ENCODE measurements around the gene CAMSAP1. TPM values are rescaled to one million over a fixed set of nuclear protein-coding genes. Genes with fewer than 3 reads are reported as not detected.

CAMSAP1 gene
- total and polyA plus RNA-seq, 10 of the 15 experiments (the other 5 are each of a cell fraction or from before 2014, with no cell fraction given): 1.4 to 24.7 (median 8.0) TPM

DNA sequence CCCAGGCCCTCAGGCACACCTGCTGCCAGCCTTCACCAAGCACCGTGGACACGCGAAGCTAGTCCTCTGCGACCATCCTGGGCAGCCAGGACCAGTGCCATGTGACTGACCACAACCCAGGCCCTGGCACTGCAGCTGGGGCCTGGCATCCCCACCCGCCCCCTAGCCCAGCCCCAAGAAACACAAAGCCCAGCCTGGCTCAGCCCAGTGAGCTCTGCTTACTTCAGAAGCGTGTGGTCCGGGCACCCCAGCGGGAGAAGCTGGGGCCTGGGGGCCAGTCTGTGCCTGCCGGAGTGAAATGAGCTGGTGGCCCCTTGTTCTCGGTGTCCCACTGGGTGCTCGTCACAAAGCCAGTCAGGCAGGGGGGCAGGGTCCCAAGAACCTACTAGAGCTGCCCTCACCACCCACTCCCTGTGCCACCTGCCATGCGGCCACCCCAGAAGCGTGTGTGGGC, 117.5 kb downstream of the CAMSAP1 start:
- no peak overlapping the region for H3K9ac ChIP-seq (ENCODE audit: control insufficient read depth, insufficient read depth, low read length)
- no peak overlapping the region for H3K27ac ChIP-seq (ENCODE audit: control insufficient read depth, insufficient read depth)
- H4K20me1 ChIP-seq (ENCODE audit: control insufficient read depth, insufficient read depth): no peaks in the 10 kb centered on the region
- H3K4me2 ChIP-seq (ENCODE audit: control insufficient read depth, insufficient read depth): no peak overlapping the region
- no peak overlapping the region for H2AFZ ChIP-seq (ENCODE audit: control insufficient read depth, low read depth, low read length)
- WGBS (ENCODE audit: insufficient coverage, insufficient replicate concordance, low lambda C conversion rate, missing lambda C conversion rate): 55% methylated on average over 12 of the region's 13 CpGs
- RAD21 ChIA-PET (ENCODE audit: unreplicated experiment): no interaction called here
- no peak for FAIRE-seq
- H3K36me3 ChIP-seq (ENCODE audit: control insufficient read depth in 2 of 2, insufficient read depth in 2 of 2, low read length in 1 of 2): no peaks in the 10 kb centered on the region
- BruUV-seq (replicated peaks): no TSS peak
- H3K79me2 ChIP-seq (ENCODE audit: control insufficient read depth, insufficient read depth, low read length): no peaks in the 10 kb centered on the region
- H3K4me3 ChIP-seq: no peak overlapping the region
- SMC1A ChIA-PET (ENCODE audit: uncharacterized antibody, unreplicated experiment): no interaction called here
- ATAC-seq: no peak
- DNase-seq (ENCODE audit: low read depth, low spot score): no peak
- H3K27me3 ChIP-seq (replicated peaks in 1 of 2; ENCODE audit: control insufficient read depth in 2 of 2, insufficient read depth in 2 of 2, low read length in 1 of 2): no peaks in the 10 kb centered on the region
- H3K9me3 ChIP-seq (replicated peaks; ENCODE audit: control insufficient read depth, insufficient read depth, low read length): no peaks in the 10 kb centered on the region
- intact Hi-C loops (cut with micrococcal nuclease; ENCODE audit: unreplicated experiment) (no loop called here), in situ Hi-C loops (cut with MboI) (no loop called here)
- H3K4me1 ChIP-seq (ENCODE audit: control insufficient read depth, insufficient read depth, low read length): no peaks in the 10 kb centered on the region
- POLR2A ChIA-PET: no interaction called here
- CTCF ChIA-PET: no interaction called here
- TF ChIP-seq, protein P1, sequence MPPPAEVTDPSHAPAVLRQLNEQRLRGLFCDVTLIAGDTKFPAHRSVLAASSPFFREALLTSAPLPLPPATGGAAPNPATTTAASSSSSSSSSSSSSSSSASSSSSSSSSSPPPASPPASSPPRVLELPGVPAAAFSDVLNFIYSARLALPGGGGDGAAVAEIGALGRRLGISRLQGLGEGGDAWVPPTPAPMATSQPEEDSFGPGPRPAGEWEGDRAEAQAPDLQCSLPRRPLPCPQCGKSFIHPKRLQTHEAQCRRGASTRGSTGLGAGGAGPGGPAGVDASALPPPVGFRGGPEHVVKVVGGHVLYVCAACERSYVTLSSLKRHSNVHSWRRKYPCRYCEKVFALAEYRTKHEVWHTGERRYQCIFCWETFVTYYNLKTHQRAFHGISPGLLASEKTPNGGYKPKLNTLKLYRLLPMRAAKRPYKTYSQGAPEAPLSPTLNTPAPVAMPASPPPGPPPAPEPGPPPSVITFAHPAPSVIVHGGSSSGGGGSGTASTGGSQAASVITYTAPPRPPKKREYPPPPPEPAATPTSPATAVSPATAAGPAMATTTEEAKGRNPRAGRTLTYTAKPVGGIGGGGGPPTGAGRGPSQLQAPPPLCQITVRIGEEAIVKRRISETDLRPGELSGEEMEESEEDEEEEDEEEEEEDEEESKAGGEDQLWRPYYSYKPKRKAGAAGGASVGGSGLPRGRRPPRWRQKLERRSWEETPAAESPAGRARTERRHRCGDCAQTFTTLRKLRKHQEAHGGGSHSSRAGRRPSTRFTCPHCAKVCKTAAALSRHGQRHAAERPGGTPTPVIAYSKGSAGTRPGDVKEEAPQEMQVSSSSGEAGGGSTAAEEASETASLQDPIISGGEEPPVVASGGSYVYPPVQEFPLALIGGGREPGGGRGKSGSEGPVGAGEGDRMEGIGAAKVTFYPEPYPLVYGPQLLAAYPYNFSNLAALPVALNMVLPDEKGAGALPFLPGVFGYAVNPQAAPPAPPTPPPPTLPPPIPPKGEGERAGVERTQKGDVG (CRISPR knock-in tag; IDR thresholded peaks at IDR 0.05): no peak
- TF ChIP-seq BACH1 (IDR thresholded peaks at IDR 0.05; ENCODE audit: borderline replicate concordance): no peak
- TF ChIP-seq, protein P2, sequence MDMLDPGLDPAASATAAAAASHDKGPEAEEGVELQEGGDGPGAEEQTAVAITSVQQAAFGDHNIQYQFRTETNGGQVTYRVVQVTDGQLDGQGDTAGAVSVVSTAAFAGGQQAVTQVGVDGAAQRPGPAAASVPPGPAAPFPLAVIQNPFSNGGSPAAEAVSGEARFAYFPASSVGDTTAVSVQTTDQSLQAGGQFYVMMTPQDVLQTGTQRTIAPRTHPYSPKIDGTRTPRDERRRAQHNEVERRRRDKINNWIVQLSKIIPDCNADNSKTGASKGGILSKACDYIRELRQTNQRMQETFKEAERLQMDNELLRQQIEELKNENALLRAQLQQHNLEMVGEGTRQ (IDR thresholded peaks at IDR 0.05; ENCODE audit: borderline replicate concordance, low read depth, low read length): no peak
- no peak for TF ChIP-seq HCFC1 (IDR thresholded peaks at IDR 0.05; ENCODE audit: low read length)
- no peak for TF ChIP-seq EP300 (IDR thresholded peaks at IDR 0.05; ENCODE audit: borderline replicate concordance in 1 of 2, control insufficient read depth in 1 of 2, low read depth in 2 of 2, low read length in 2 of 2)
- no peak for TF ChIP-seq MEF2B (IDR thresholded peaks at IDR 0.05; ENCODE audit: partially characterized antibody, poor library complexity, severe bottlenecking)
- no peak for TF ChIP-seq NFIC (IDR thresholded peaks at IDR 0.05; ENCODE audit: low read depth, low read length)
- no peak for TF ChIP-seq HDAC6 (IDR thresholded peaks at IDR 0.05; ENCODE audit: unreplicated experiment)
- TF ChIP-seq, protein P3, sequence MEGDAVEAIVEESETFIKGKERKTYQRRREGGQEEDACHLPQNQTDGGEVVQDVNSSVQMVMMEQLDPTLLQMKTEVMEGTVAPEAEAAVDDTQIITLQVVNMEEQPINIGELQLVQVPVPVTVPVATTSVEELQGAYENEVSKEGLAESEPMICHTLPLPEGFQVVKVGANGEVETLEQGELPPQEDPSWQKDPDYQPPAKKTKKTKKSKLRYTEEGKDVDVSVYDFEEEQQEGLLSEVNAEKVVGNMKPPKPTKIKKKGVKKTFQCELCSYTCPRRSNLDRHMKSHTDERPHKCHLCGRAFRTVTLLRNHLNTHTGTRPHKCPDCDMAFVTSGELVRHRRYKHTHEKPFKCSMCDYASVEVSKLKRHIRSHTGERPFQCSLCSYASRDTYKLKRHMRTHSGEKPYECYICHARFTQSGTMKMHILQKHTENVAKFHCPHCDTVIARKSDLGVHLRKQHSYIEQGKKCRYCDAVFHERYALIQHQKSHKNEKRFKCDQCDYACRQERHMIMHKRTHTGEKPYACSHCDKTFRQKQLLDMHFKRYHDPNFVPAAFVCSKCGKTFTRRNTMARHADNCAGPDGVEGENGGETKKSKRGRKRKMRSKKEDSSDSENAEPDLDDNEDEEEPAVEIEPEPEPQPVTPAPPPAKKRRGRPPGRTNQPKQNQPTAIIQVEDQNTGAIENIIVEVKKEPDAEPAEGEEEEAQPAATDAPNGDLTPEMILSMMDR (IDR thresholded peaks at IDR 0.05 in 2 of 3, conservative IDR thresholded peaks at IDR 0.05 in 1 of 3; ENCODE audit: control insufficient read depth in 2 of 3, extremely low read depth in 1 of 3, insufficient read depth in 1 of 3, low read depth in 3 of 3, low read length in 3 of 3): no peak
- no peak for TF ChIP-seq ZNF24 (IDR thresholded peaks at IDR 0.05)
- TF ChIP-seq NRF1 (conservative IDR thresholded peaks at IDR 0.05; ENCODE audit: low read depth, low read length): no peak
- TF ChIP-seq PAX8 (IDR thresholded peaks at IDR 0.05): no peak
- no peak for TF ChIP-seq EZH2 (IDR thresholded peaks at IDR 0.05; ENCODE audit: borderline replicate concordance, control insufficient read depth, low read depth, low read length)
- no peak for TF ChIP-seq CHD1 (IDR thresholded peaks at IDR 0.05; ENCODE audit: low read depth, low read length)
- TF ChIP-seq, protein P4, sequence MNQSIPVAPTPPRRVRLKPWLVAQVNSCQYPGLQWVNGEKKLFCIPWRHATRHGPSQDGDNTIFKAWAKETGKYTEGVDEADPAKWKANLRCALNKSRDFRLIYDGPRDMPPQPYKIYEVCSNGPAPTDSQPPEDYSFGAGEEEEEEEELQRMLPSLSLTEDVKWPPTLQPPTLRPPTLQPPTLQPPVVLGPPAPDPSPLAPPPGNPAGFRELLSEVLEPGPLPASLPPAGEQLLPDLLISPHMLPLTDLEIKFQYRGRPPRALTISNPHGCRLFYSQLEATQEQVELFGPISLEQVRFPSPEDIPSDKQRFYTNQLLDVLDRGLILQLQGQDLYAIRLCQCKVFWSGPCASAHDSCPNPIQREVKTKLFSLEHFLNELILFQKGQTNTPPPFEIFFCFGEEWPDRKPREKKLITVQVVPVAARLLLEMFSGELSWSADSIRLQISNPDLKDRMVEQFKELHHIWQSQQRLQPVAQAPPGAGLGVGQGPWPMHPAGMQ (IDR thresholded peaks at IDR 0.05; ENCODE audit: borderline replicate concordance): no peak
- no peak for TF ChIP-seq JUND (IDR thresholded peaks at IDR 0.05; ENCODE audit: low read depth, low read length)
- TF ChIP-seq ZNF274 (IDR thresholded peaks at IDR 0.05; ENCODE audit: insufficient read depth, insufficient read length): no peak
- no peak for TF ChIP-seq ATF7 (IDR thresholded peaks at IDR 0.05; ENCODE audit: low read depth)
